ENCODE data around the gene FRMPD4. TPM values are rescaled to one million over a fixed set of nuclear protein-coding genes. Genes with fewer than 3 reads are reported as not detected.

The FRMPD4 gene
- total and polyA plus RNA-seq, 2 of the 13 experiments (the other 11 are each of a cell fraction or from before 2014, with no cell fraction given), result not detected

GRCh38 chrX:12648995-12649394 is 510.7 kb downstream of the FRMPD4 start:
- H3K27ac ChIP-seq (ENCODE audit: extremely low read length, insufficient read depth, low read length), result no peak overlapping the region
- H3K4me2 ChIP-seq (ENCODE audit: low read depth, low read length), result no peak overlapping the region
- H3K79me2 ChIP-seq (ENCODE audit: insufficient read depth, low read length), result no peaks in the 10 kb centered on the region
- POLR2A ChIA-PET, result no interaction called here
- DNase-seq (ENCODE audit: low spot score) (no peak), ATAC-seq (no peak), FAIRE-seq (no peak)
- no peak overlapping the region for H3K9ac ChIP-seq (ENCODE audit: insufficient read depth, low read depth, low read length)
- H3K4me1 ChIP-seq (ENCODE audit: insufficient read depth, low read length), result no peaks in the 10 kb centered on the region
- H3K27me3 ChIP-seq (ENCODE audit: control insufficient read depth in 1 of 2, insufficient read depth in 2 of 2, low read length in 2 of 2), result no peaks in the 10 kb centered on the region
- H4K20me1 ChIP-seq (ENCODE audit: insufficient read depth, low read length), result no peaks in the 10 kb centered on the region
- no peak overlapping the region for H2AFZ ChIP-seq (ENCODE audit: low read length)
- no TSS peak for BruUV-seq (replicated peaks)
- CTCF ChIA-PET (ENCODE audit: low intra/inter-chr PET ratio, low total read pairs), result no interaction called here
- 0% methylated on average over 2 of the region's 5 CpGs for WGBS (ENCODE audit: low lambda C conversion rate)
- H3K36me3 ChIP-seq (replicated peaks in 1 of 2; ENCODE audit: control insufficient read depth in 1 of 2, insufficient read depth in 2 of 2, low read length in 2 of 2), result no peaks in the 10 kb centered on the region
- intact Hi-C loops (cut with micrococcal nuclease; ENCODE audit: unreplicated experiment), result no loop called here
- in situ Hi-C loops (cut with HindIII; ENCODE audit: extremely low pct_ligation_motif_present, low pct_unique_long_range_greater_than_20kb), result no loop called here
- H3K9me3 ChIP-seq (ENCODE audit: low read length), result no peaks in the 10 kb centered on the region
- H3K4me3 ChIP-seq (replicated peaks in 1 of 3; ENCODE audit: insufficient read depth in 1 of 3, low read depth in 2 of 3, low read length in 3 of 3), result no peak overlapping the region
- TF ChIP-seq PREB (CRISPR knock-in tag; IDR thresholded peaks at IDR 0.05) (no peak), TBX2 (CRISPR knock-in tag; IDR thresholded peaks at IDR 0.05; ENCODE audit: borderline replicate concordance) (no peak), TFE3 (CRISPR knock-in tag; IDR thresholded peaks at IDR 0.05) (no peak), ZNF558 (CRISPR knock-in tag; IDR thresholded peaks at IDR 0.05; ENCODE audit: borderline replicate concordance) (no peak), CHD2 (IDR thresholded peaks at IDR 0.05; ENCODE audit: low read depth, low read length) (no peak), WIZ (CRISPR knock-in tag; IDR thresholded peaks at IDR 0.05) (no peak), SMAD3 (CRISPR knock-in tag; IDR thresholded peaks at IDR 0.05) (no peak), FOSL1 (CRISPR knock-in tag; IDR thresholded peaks at IDR 0.05; ENCODE audit: borderline replicate concordance) (no peak), FOSL2 (CRISPR knock-in tag; IDR thresholded peaks at IDR 0.05) (no peak), AHDC1 (CRISPR knock-in tag; IDR thresholded peaks at IDR 0.05; ENCODE audit: borderline replicate concordance) (no peak), THAP11 (CRISPR knock-in tag; IDR thresholded peaks at IDR 0.05) (no peak), ZBTB2 (CRISPR knock-in tag; IDR thresholded peaks at IDR 0.05; ENCODE audit: low read depth) (no peak), TCF12 (IDR thresholded peaks at IDR 0.05) (no peak), TCF12 (CRISPR knock-in tag; IDR thresholded peaks at IDR 0.05) (no peak), ZNF652 (CRISPR knock-in tag; IDR thresholded peaks at IDR 0.05; ENCODE audit: borderline replicate concordance, low read depth) (no peak), THAP7 (CRISPR knock-in tag; IDR thresholded peaks at IDR 0.05) (no peak)

Data from HepG2 (cell line).